OCI-LY3 (cell line): ENCODE measurements around the gene ISG15.

Experiments
- EZH2phosphoT487 ChIP-seq: fragments of 200-600 bp; shearing (Covaris generic); IDR thresholded peaks from 2 replicates; pipeline ENCODE4 v1.6.1; 2018; ENCODE audit warnings: antibody characterized with exemption, mixed run types, low read depth
- TF ChIP-seq, protein P1 (sequence below): fragments of 200-600, 300-600 bp; sonication (generic); IDR thresholded peaks from 2 replicates; pipeline ENCODE4 v1.5.1; 2014; ENCODE audit warnings: antibody characterized with exemption, low read length, low read depth

DNA sequence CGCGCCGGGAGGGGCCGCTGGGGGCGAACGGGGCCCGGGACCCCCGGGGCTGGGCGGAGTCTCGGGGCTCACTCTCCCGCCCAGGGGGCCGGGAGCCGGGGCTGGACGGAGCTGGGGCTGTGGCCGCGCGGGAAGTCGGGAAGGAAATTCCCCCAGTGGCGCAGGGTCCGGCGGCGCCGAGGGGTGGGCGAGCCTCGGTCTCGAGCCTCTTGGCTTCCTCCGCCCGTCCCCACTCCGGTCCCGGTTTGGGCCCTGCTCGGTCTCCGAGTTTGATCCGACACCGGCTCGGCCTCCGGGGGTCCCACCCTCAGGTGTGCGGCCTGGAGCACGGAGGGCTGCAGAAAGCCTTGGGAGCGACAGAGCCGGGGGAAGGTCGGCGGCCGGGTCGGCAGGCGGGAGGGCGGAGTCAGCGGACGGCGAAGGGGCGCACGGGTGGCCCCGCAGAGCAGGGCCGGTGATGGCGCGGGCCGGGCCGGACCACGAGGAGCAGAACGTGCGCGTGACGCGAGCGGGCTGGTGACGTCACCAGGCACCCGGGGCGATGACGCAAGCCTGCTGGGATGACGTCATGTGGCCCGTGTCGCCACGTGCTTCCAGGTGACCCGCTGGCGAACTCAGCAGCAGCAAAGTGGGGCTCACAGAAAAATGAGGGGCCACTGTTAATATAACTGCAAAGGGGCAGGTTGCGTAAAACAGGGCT lies 12.8 kb upstream of the ISG15 start:
- TF ChIP-seq, protein P1, sequence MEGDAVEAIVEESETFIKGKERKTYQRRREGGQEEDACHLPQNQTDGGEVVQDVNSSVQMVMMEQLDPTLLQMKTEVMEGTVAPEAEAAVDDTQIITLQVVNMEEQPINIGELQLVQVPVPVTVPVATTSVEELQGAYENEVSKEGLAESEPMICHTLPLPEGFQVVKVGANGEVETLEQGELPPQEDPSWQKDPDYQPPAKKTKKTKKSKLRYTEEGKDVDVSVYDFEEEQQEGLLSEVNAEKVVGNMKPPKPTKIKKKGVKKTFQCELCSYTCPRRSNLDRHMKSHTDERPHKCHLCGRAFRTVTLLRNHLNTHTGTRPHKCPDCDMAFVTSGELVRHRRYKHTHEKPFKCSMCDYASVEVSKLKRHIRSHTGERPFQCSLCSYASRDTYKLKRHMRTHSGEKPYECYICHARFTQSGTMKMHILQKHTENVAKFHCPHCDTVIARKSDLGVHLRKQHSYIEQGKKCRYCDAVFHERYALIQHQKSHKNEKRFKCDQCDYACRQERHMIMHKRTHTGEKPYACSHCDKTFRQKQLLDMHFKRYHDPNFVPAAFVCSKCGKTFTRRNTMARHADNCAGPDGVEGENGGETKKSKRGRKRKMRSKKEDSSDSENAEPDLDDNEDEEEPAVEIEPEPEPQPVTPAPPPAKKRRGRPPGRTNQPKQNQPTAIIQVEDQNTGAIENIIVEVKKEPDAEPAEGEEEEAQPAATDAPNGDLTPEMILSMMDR = no peak
- TF ChIP-seq EZH2phosphoT487 = no peak
